Measurements from ENCODE around the gene ALS2CL. TPM values are rescaled to one million over a fixed set of nuclear protein-coding genes. Genes with fewer than 3 reads are reported as not detected.

Gene ALS2CL
- total RNA-seq, 1 experiment from 2014 or later, result 4.9 TPM

DNA sequence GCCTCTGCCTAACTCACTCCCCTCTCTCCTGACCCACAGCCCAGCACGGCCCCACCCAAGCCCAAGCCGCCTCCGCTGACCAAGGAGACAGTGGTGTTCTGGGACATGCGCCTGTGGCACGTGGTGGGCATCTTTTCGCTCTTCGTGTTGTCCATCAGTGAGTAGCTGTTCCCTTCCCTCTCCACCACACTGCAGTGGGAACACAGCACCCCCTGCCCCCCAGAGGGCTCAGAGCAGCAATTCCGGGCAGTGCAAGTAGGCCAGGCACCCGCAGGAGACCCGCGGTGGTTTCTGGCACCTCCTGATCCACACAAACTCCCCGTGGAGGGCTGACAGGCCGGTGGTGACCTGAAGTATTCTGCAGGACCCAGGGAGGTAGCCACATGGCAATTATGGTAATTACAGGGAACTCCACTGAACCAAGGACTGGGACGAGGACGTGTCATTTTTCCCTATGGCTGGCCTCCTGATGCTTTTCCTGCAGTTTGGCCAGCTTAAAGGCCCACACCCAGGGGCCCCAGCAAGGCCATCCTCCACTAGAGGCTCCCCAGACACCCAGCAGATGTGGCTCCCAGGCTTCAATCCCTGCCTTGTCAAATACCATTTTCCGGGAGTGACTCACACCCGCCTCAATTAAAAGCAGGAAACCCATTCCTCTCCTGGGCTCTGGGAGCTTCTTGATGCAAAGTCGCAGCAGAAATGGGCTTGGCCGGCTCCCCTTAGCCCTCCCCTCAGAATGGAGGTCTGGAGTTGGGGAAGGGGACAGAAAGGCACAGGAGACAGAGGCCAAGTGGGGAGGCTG, 12.5 kb upstream of the ALS2CL start:
- Histone ChIP-seq H3K4me1 (ENCODE audit: insufficient read depth, low read length) (no peaks in the 10 kb centered on the region), H4K5ac (ENCODE audit: insufficient read length, low read depth, low read length) (no peak overlapping the region), H3K4me2 (ENCODE audit: insufficient read depth, insufficient read length, low read length) (no peak overlapping the region), H2BK15ac (ENCODE audit: low read depth, low read length) (no peak overlapping the region), H2AFZ (ENCODE audit: low read length) (no peak overlapping the region), H3K56ac (ENCODE audit: insufficient read length, low read depth, low read length) (no peak overlapping the region), H3K4ac (ENCODE audit: low read depth, low read length) (no peak overlapping the region), H2AK5ac (ENCODE audit: insufficient read length, low read length) (no peak overlapping the region), H3T11ph (ENCODE audit: low read length) (no peak overlapping the region), H4K8ac (replicated peaks; ENCODE audit: insufficient read length, low read depth, low read length) (no peak overlapping the region), H3K18ac (ENCODE audit: insufficient read length, low read depth, low read length) (no peak overlapping the region), H3K9me3 (ENCODE audit: control insufficient read depth, low read depth, low read length) (no peaks in the 10 kb centered on the region), H3K79me1 (ENCODE audit: insufficient read depth, low read depth, low read length, poor library complexity, severe bottlenecking) (no peaks in the 10 kb centered on the region), H4K91ac (ENCODE audit: insufficient read length, low read depth, low read length) (no peak overlapping the region), H2BK120ac (ENCODE audit: low read depth, low read length, poor library complexity, severe bottlenecking) (no peak overlapping the region), H4K20me1 (ENCODE audit: control insufficient read depth, insufficient read depth, insufficient read length) (no peaks in the 10 kb centered on the region), H3K23ac (ENCODE audit: insufficient read length, low read depth, low read length) (no peak overlapping the region), H2BK12ac (ENCODE audit: insufficient read length, low read depth, low read length) (no peak overlapping the region), H3K27ac (ENCODE audit: insufficient read length, low read depth, low read length) (no peak overlapping the region), H3K79me2 (ENCODE audit: insufficient read depth, low read length) (no peaks in the 10 kb centered on the region), H3K23me2 (ENCODE audit: insufficient read length, low read depth, low read length, poor library complexity, severe bottlenecking) (peaks cover 5% of the 10 kb centered on the region), H3K9ac (ENCODE audit: extremely low read depth, insufficient read length, low read length) (no peak overlapping the region), H2BK20ac (ENCODE audit: low read depth, low read length, poor library complexity, severe bottlenecking) (no peak overlapping the region), H3K27me3 (ENCODE audit: insufficient read depth, low read length) (peaks cover 6% of the 10 kb centered on the region; the same call in 1 of the 2 replicates), H2BK5ac (ENCODE audit: insufficient read length, low read length) (no peak overlapping the region), H3K14ac (ENCODE audit: insufficient read depth, low read length) (no peak overlapping the region)
- peaks cover 27% of the 10 kb centered on the region for H3K27me3 Mint-ChIP-seq (ENCODE audit: low read depth)
- H3K9me3 Mint-ChIP-seq, result no peaks in the 10 kb centered on the region
- no peak for DNase-seq
- H3K36me3 Mint-ChIP-seq (ENCODE audit: insufficient read depth in 1 of 3, low read depth in 3 of 3), result no peaks in the 10 kb centered on the region
- WGBS (ENCODE audit: extremely low coverage, insufficient read length, low lambda C conversion rate), result no CpG with 5 or more reads among the region's 19 CpGs
- TF ChIP-seq, protein P1, sequence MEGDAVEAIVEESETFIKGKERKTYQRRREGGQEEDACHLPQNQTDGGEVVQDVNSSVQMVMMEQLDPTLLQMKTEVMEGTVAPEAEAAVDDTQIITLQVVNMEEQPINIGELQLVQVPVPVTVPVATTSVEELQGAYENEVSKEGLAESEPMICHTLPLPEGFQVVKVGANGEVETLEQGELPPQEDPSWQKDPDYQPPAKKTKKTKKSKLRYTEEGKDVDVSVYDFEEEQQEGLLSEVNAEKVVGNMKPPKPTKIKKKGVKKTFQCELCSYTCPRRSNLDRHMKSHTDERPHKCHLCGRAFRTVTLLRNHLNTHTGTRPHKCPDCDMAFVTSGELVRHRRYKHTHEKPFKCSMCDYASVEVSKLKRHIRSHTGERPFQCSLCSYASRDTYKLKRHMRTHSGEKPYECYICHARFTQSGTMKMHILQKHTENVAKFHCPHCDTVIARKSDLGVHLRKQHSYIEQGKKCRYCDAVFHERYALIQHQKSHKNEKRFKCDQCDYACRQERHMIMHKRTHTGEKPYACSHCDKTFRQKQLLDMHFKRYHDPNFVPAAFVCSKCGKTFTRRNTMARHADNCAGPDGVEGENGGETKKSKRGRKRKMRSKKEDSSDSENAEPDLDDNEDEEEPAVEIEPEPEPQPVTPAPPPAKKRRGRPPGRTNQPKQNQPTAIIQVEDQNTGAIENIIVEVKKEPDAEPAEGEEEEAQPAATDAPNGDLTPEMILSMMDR (conservative IDR thresholded peaks at IDR 0.05), result no peak
- peaks cover 18 to 20% of the 10 kb centered on the region in 2 experiments for H3K4me1 Mint-ChIP-seq
- peak overlapping the region in 1 of 2 experiments; percentile 55; a peak in 1 of 5 replicates for H3K4me3 Mint-ChIP-seq
- peak overlapping the region in 1 of 3 experiments; percentile 51; a peak in 1 of 7 replicates for H3K27ac Mint-ChIP-seq
